SK-N-SH (cell line): ENCODE data around the gene APLP2.

Experiments used
- EZH2phosphoT487 ChIP-seq: fragments of 200-600 bp; sonication (generic); IDR thresholded peaks from 2 replicates; pipeline ENCODE4 v1.6.1; 2017; ENCODE audit warnings: low read depth, mixed run types, mild to moderate bottlenecking, antibody characterized with exemption, moderate library complexity, borderline replicate concordance
- FOXJ3 ChIP-seq: sonication (generic); formaldehyde crosslinking; IDR thresholded peaks from 2 replicates; pipeline ENCODE4 v1.5.1; 2020; ENCODE audit warnings: mild to moderate bottlenecking, missing genetic modification reagents
- MXI1 ChIP-seq: IDR thresholded peaks from 2 replicates; pipeline ENCODE4 v1.6.1; 2012; ENCODE audit warnings: mild to moderate bottlenecking, low read depth, low read length, improper control_type of control experiment
- POLR2AphosphoS5 ChIP-seq: IDR thresholded peaks from 2 replicates; pipeline ENCODE4 v1.6.1; 2012; ENCODE audit warnings: low read depth, low read length
- TF ChIP-seq, protein P1 (sequence below): fragments of 200-600 bp; sonication (generic); IDR thresholded peaks from 2 replicates; pipeline ENCODE4 v1.6.1; 2017; ENCODE audit warnings: antibody characterized with exemption, mild to moderate bottlenecking, moderate library complexity
- TF ChIP-seq, protein P2 (sequence below): fragments of 150-350 bp; IDR thresholded peaks from 2 replicates; pipeline ENCODE4 v1.6.1; 2016; ENCODE audit warnings: mild to moderate bottlenecking, low read depth, low read length

GRCh38 chr11:130183878-130184610, 114.3 kb downstream of the APLP2 start:
- TF ChIP-seq, protein P1, sequence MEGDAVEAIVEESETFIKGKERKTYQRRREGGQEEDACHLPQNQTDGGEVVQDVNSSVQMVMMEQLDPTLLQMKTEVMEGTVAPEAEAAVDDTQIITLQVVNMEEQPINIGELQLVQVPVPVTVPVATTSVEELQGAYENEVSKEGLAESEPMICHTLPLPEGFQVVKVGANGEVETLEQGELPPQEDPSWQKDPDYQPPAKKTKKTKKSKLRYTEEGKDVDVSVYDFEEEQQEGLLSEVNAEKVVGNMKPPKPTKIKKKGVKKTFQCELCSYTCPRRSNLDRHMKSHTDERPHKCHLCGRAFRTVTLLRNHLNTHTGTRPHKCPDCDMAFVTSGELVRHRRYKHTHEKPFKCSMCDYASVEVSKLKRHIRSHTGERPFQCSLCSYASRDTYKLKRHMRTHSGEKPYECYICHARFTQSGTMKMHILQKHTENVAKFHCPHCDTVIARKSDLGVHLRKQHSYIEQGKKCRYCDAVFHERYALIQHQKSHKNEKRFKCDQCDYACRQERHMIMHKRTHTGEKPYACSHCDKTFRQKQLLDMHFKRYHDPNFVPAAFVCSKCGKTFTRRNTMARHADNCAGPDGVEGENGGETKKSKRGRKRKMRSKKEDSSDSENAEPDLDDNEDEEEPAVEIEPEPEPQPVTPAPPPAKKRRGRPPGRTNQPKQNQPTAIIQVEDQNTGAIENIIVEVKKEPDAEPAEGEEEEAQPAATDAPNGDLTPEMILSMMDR = no peak
- no peak for TF ChIP-seq POLR2AphosphoS5
- TF ChIP-seq, protein P2, sequence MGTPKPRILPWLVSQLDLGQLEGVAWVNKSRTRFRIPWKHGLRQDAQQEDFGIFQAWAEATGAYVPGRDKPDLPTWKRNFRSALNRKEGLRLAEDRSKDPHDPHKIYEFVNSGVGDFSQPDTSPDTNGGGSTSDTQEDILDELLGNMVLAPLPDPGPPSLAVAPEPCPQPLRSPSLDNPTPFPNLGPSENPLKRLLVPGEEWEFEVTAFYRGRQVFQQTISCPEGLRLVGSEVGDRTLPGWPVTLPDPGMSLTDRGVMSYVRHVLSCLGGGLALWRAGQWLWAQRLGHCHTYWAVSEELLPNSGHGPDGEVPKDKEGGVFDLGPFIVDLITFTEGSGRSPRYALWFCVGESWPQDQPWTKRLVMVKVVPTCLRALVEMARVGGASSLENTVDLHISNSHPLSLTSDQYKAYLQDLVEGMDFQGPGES = no peak
- no peak for TF ChIP-seq FOXJ3
- TF ChIP-seq EZH2phosphoT487 = no peak
- no peak for TF ChIP-seq MXI1
